Fibroblast of mammary gland (primary cell): ENCODE data around the gene CPLX1.
"Not testable (repeated sequence)": the region's sequence is repeated elsewhere in the genome, so short reads cannot be mapped to it uniquely, and the experiment has no call there.

Source experiments
- DNase-seq: peaks from one replicate; pipeline ENCODE4 v3.0.0-alpha.2; 2010; ENCODE audit warnings: low read depth
- H3K4me3 ChIP-seq: 2 replicates; pipeline ENCODE4 v1.5.1; 2011; ENCODE audit warnings: low read depth, mild to moderate bottlenecking, low read length, moderate library complexity; ENCODE audit not compliant: control insufficient read depth
- CTCF ChIP-seq: conservative IDR thresholded peaks from 2 replicates; pipeline ENCODE4 v1.5.1; 2011; ENCODE audit warnings: low read depth, low read length, inconsistent platforms; ENCODE audit not compliant: control insufficient read depth, insufficient read depth

The CPLX1 gene

GRCh38 chr4:754221-755120, 71.5 kb downstream of the CPLX1 start:
- DNase-seq = no peak
- TF ChIP-seq CTCF = no peak
- no peak overlapping the region for H3K4me3 ChIP-seq

- DNase-seq = not testable (repeated sequence)
Measured at GRCh38 chr4:753186-753585, 72.7 kb downstream of the CPLX1 start.

GRCh38 chr4:752196-752861, 73.6 kb downstream of the CPLX1 start:
- TF ChIP-seq CTCF = no peak
- peak; percentile 21 for DNase-seq

More at GRCh38 chr4:753186-753585, 72.7 kb downstream of the CPLX1 start:
- H3K4me3 ChIP-seq = not testable (repeated sequence)

GRCh38 chr4:751676-752075, 74.3 kb downstream of the CPLX1 start:
- DNase-seq = peak; percentile 54
- no peak overlapping the region for H3K4me3 ChIP-seq
- TF ChIP-seq CTCF = no peak

More at GRCh38 chr4:752196-752861, 73.6 kb downstream of the CPLX1 start:
- H3K4me3 ChIP-seq = no peak overlapping the region

- no peak overlapping the region for H3K4me3 ChIP-seq
- peak; percentile 89 for DNase-seq
- TF ChIP-seq CTCF = no peak
Measured at GRCh38 chr4:749698-750666, 75.9 kb downstream of the CPLX1 start.

GRCh38 chr4:748461-748860, 77.5 kb downstream of the CPLX1 start:
- no peak for DNase-seq
- H3K4me3 ChIP-seq = no peak overlapping the region
- TF ChIP-seq CTCF = no peak
